ENCODE results near the gene PSMB7.
"Not testable (repeated sequence)": the region's sequence is repeated elsewhere in the genome, so short reads cannot be mapped to it uniquely, and the experiment has no call there.

The PSMB7 gene

DNA sequence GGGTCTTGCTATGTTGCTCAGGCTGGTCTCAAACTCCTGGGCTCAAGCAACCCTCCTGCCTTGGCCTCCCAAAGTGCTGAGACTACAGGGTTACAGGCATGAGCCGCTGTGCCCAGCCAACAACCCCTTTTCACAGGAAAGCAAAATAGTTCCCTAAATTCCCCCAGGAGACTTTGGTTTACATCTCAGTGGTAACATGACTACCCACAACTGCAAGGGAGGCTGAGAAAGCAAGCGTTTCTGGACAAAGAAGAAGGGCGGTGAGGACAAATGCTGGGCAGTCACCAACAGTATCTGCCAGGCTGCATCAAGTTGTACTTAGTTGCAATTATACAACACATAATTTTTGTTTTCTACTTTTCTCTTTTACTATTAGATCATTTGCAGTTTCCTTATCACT is 27.6 kb upstream of the PSMB7 start:
- DNase-seq: no peak

GRCh38 chr9:124442379-124442778 is 27.1 kb upstream of the PSMB7 start:
- DNase-seq: no peak

- DNase-seq: no peak
Observed at GRCh38 chr9:124441291-124441690, 26.0 kb upstream of the PSMB7 start.

- DNase-seq: no peak
Observed at GRCh38 chr9:124440786-124441185, 25.5 kb upstream of the PSMB7 start.

GRCh38 chr9:124439686-124440243 is 24.5 kb upstream of the PSMB7 start:
- DNase-seq: no peak

GRCh38 chr9:124439086-124439485 is 23.8 kb upstream of the PSMB7 start:
- no peak for DNase-seq

DNA sequence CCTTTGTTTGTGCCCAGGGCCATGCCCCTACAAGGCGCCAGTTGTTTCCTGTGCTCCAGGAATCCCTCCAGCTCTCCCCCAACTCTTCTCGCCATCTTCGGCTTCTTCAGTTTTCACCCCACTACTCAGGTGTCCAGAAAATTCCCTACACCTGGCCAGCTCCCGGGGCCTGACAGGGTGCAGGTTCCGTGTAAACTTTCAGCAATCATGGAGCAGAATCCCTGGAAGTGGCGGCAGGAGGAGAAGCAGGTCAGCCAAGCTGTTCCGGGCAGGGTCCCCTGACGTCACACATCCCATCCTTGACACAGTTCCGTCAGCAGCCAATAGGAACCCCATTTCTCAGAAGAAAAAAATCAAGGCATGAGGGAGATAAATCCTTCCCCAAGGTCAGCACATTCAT is 22.8 kb upstream of the PSMB7 start:
- no peak for DNase-seq

GRCh38 chr9:124437086-124437485 is 21.8 kb upstream of the PSMB7 start:
- DNase-seq: no peak

DNA sequence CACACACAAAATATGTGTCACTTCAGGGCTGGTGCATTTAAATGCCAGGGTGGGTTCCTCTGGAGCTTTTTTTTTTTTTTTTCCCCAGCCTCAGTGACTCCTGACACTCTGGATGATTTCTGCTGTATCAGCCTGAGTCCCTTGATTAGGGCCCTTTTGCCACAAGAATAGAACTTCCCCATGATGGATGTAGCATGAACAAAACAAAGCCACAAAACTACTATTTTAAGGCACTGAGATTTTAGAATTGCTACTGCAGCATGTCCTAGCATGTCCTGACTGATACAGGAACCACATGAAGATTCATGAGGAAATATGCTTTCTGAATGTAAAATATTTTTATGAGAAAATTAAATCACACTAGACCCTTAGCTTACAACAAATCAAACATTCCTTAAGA is 21.1 kb upstream of the PSMB7 start:
- no peak for DNase-seq

GRCh38 chr9:124429530-124429867 is 14.3 kb upstream of the PSMB7 start:
- DNase-seq: no peak

GRCh38 chr9:124428751-124429529 is 13.7 kb upstream of the PSMB7 start:
- DNase-seq: no peak

DNA sequence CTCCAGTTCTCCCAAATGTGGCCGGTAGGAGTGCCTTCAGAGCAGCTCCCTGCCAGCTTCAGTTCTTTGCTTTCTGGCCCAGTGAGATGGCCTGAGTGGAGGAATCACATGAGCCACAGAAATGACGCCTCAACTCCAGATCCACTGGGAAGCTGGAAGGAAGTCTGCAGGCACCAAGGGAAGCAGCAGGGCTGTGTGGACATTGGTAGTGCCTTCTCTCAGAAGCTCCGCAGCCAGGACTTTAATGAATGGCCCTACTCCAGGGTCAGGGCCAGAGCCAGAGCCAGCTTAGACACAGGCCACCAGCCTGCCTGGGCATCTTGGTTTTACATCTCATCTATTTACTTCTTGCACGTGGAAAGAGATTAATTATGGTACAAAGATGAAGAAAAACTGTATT is 12.0 kb upstream of the PSMB7 start:
- DNase-seq: no peak

DNA sequence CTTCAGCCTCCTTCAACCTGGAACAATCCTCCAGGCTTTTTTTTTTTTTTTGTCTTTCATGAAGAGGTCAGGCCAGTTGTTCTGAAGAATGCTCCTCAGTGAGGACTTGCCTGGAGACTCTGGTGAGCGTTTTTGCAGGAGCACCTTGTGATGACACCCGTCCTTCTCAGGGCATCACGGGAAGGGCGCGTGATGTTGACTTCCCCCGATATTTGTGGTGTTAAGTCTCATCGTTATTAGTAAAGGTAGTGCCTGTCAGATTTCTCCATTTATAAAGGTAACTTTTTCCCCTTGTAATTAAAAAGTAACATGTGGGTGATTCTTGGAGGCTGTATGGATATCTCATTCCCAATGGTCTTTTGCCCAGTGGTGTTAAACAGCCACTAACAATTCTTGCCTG is 11.1 kb upstream of the PSMB7 start:
- DNase-seq: no peak

DNA sequence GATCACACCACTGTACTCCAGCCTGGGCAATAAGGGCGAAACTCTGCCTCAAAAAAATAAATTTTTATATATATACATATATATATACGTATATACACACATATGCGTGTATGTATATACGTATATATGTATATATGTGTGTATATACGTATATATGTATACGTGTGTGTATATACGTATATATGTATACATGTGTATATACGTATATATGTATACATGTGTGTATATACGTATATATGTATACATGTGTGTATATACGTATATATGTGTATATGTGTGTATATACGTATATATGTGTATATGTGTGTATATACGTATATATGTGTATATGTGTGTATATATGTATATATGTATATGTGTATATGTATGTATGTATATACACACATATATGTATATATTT is 10.5 kb upstream of the PSMB7 start:
- not testable (repeated sequence) for DNase-seq

GRCh38 chr9:124423591-124423990 is 8.3 kb upstream of the PSMB7 start:
- DNase-seq: no peak

DNA sequence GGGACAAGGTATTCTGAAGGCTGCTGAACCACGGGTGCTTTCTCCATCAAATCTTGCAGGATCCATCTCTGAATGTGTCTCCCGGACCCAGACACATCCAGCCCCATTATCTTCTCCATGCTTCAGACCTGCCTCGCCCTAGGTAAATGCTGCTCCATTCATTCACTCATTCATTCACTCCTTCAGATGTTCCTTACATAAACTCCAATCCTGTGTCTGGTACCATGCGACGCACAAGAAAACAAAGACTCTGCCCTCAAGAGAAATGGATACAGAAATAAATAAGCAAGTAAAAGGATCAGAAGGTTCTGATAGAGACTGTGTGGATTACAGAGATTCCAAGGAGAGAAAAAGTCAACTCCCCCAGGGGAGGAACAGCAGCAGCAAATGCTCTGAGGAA is 7.9 kb upstream of the PSMB7 start:
- no peak for DNase-seq

DNA sequence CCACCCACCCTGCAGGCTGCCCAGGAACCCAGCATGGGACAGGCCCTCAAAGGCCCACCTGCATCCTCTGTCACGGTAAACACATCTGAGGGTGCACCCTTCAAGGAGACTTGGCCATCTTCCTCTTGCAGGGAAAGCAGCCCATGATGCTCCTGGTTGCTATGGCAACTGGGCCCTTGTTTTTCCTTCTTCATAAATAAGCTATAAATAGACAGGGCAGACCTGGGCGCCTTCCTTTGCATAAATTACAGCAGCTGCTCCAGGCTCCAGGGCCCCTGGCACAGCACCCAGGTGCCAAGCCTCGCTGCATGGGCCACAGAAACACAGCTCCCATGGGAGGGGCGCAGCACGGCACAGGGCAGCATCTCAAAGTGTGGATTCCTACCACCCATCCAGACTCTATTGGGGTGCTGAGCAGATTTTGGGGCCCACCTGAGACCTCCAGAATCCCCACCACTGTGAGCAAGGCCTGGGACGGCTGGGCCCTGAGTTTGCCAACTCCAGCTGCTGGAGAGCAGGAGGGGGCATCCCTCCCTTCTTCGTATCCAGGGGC is 5.8 kb upstream of the PSMB7 start:
- DNase-seq: no peak

GRCh38 chr9:124419832-124420489 is 4.7 kb upstream of the PSMB7 start:
- DNase-seq: no peak

DNA sequence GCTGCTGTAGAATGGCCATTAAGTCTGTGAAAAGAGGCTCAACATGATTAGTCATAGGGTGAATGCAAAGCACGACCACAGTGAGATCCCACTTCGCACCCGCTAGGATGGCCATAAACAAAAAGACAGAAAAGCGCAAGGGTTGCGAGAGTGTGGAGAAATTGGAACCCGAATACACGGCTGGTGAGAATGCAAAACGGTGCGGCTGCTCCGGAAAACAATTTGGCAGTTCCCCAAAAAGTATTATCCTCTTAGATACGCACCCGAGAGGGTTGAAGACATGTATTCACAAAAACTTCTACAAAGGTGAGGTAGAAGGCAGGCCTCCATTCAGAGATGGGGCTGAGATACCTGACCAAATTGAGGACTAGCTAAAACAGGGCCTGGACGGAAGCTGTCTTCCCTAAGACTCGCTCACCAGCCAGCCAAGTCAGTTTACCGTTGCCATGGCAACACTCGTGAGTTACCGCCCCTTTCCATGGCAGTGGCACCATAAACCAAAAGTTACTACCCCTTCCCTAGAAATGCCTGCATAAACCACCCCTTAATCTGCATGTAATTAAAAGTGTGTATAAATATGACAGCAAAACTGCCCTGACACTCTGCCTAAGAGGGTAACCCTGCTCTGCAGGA is 726 bp upstream of the PSMB7 start:
- no peak for DNase-seq

GRCh38 chr9:124414612-124415011 is 630 bp downstream of the PSMB7 start:
- no peak for DNase-seq

DNA sequence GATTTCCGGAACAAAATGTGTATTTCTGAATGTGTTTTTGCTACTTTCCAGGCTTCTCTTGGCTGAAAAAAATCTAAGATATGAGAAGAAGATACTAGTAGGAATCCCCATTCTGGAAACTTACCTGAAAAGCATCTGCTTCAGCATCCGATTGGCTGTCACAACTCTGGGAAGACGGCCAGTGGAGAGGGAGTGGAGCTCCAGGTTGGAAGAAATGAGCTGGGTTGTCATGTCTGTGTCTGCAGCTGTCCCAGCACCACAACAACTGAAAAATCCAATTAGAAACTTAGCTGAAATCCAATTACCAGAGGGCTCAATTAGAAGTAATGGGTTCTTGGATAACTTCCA is 3.0 kb downstream of the PSMB7 start:
- no peak for DNase-seq

DNA sequence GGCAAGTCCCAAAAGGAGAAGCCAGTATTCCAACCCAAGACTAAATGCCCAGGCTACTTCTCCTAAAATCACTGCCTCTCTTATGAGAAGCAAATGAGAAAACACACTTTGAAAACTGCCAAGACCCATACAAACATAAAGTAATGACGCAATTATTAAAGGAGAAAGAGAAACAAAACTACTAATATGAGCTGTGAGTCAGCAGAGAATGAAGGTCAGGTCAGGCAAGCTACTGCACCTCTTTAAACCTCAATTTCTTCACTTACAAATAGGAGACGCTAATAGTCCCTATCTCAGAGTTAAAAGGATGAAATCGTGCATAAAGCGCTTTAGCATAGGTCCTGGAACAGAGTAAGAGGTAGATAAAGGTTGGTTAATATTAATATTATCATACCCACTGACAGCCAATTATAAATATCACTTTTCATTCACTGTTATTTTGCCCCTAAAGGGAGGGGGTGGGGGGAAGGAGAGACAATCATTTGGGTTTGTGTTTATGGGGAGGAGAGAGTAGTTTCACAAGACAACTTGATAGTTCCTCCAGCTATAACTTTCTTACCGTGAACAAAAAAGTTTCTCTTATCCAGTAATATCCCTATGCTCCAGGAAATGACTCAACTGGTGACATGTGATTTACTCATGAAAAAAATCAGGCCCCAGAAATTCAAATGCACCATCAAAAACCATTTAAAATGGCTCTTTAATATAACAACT is 3.6 kb downstream of the PSMB7 start:
- no peak for DNase-seq

DNA sequence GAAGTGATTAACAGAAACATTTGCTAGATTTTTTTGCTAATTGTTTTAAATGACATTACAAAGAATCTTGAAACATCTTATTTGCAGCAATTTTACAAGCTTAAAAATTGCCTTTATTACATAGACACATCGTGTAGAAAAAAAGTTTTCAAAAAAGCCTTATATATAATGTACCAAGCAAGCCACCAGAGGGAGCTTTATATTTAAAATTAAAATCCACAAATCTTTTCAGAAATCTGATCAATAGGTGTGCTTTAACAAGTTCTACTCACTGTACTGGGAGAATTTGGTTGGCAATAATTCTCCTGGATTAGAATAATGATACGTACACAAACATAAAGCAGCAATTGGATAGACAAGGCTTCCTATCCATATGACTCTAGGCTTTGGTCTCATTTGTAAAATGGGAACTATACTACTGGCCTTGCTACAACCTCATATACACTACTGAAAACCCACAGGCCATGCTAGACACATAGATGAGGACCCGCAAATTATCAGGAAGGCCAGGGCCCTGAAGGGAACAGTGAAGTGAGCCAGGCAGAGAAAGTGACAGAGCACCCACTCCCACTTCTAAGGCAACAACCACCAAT is 4.8 kb downstream of the PSMB7 start:
- no peak for DNase-seq

Data from T-helper 1 cell (primary cell).